HepG2 (cell line): Measurements from ENCODE around the gene MIER1.

ENCODE experiments used
- ATM ChIP-seq: fragments of 450-650 bp; IDR thresholded peaks from 2 replicates; pipeline ENCODE4 v1.7.1; 2017; ENCODE audit warnings: mild to moderate bottlenecking, borderline replicate concordance
- BCL3 ChIP-seq: sonication (generic); formaldehyde crosslinking; IDR thresholded peaks from 2 replicates; pipeline ENCODE4 v1.5.1; 2020; ENCODE audit warnings: mild to moderate bottlenecking, missing genetic modification reagents, moderate library complexity
- CHD2 ChIP-seq: IDR thresholded peaks from 2 replicates; pipeline ENCODE4 v1.6.1; 2011; ENCODE audit warnings: low read depth, low read length, improper control_type of control experiment
- MYC ChIP-seq: sonication (generic); formaldehyde crosslinking; IDR thresholded peaks from 2 replicates; pipeline ENCODE4 v1.9.0; 2021; ENCODE audit warnings: missing genetic modification reagents, borderline replicate concordance
- NFIC ChIP-seq: IDR thresholded peaks from 2 replicates; pipeline ENCODE4 v1.6.1; 2012; ENCODE audit warnings: mild to moderate bottlenecking, low read length, inconsistent platforms
- NFRKB ChIP-seq: fragments of 450-650 bp; IDR thresholded peaks from 2 replicates; pipeline ENCODE4 v1.6.1; 2017
- POLR2A ChIP-seq, 2 experiments: IDR thresholded peaks; 2 replicates each; pipeline ENCODE4 v1.6.1; 2011; ENCODE audit warnings: low read depth in 2 of 2, low read length in 2 of 2, mild to moderate bottlenecking in 1 of 2, moderate library complexity in 1 of 2; ENCODE audit not compliant: insufficient read depth in 1 of 2
- TAF1 ChIP-seq: sonication (generic); formaldehyde crosslinking; IDR thresholded peaks from 2 replicates; pipeline ENCODE4 v1.4.0; 2020; ENCODE audit warnings: missing genetic modification reagents
- TBP ChIP-seq: sonication (generic); formaldehyde crosslinking; IDR thresholded peaks from 2 replicates; pipeline ENCODE4 v1.5.0; 2020; ENCODE audit warnings: missing genetic modification reagents
- THAP7 ChIP-seq: sonication (generic); formaldehyde crosslinking; IDR thresholded peaks from 2 replicates; pipeline ENCODE4 v1.8.1; 2023; ENCODE audit warnings: mild to moderate bottlenecking, missing genetic modification reagents
- ZBTB10 ChIP-seq: sonication (generic); formaldehyde crosslinking; IDR thresholded peaks from 2 replicates; pipeline ENCODE4 v1.4.0; 2020; ENCODE audit warnings: missing genetic modification reagents, borderline replicate concordance
- ZBTB40 ChIP-seq, 2 experiments: fragments of 450-650 bp in 1 of 2; sonication (generic) in 1 of 2; formaldehyde crosslinking in 1 of 2; IDR thresholded peaks; 2 replicates each; pipeline versions ENCODE4 v1.6.1 to v1.8.0; 2016 to 2022; ENCODE audit warnings: antibody characterized with exemption in 1 of 2, mild to moderate bottlenecking in 1 of 2, missing genetic modification reagents in 1 of 2
- ZNF580 ChIP-seq: IDR thresholded peaks from 2 replicates; pipeline ENCODE4 v1.6.1; 2016; ENCODE audit warnings: low read depth, borderline replicate concordance
- ZNF607 ChIP-seq: sonication (generic); formaldehyde crosslinking; IDR thresholded peaks from 2 replicates; pipeline ENCODE4 v1.5.1; 2020; ENCODE audit warnings: missing genetic modification reagents, mild to moderate bottlenecking, borderline replicate concordance

- no peak for TF ChIP-seq ZBTB10
- TF ChIP-seq POLR2A (IDR thresholded peaks at IDR 0.05; ENCODE audit: insufficient read depth in 1 of 2, low read depth in 2 of 2, low read length in 2 of 2) = no peak
- no peak for TF ChIP-seq ZNF580
- no peak for TF ChIP-seq TBP (CRISPR knock-in tag)
- TF ChIP-seq NFIC = no peak
- TF ChIP-seq BCL3 (CRISPR knock-in tag) = no peak
- TF ChIP-seq NFRKB = no peak
- TF ChIP-seq ZBTB40 (IDR thresholded peaks at IDR 0.05) = no peak
- TF ChIP-seq ZBTB40 (CRISPR knock-in tag; IDR thresholded peaks at IDR 0.05) = no peak
- no peak for TF ChIP-seq ZNF607 (CRISPR knock-in tag)
- TF ChIP-seq CHD2 = no peak
- TF ChIP-seq MYC = no peak
- no peak for TF ChIP-seq ATM
- TF ChIP-seq TAF1 (CRISPR knock-in tag) = no peak
- TF ChIP-seq THAP7 (CRISPR knock-in tag) = no peak
Observed at GRCh38 chr1:66968574-66968973, 43.8 kb downstream of the MIER1 start.
